ENCODE results near the gene ZBTB18.

Gene ZBTB18

GRCh38 chr1:244049162-244050013, 1.7 kb upstream of the ZBTB18 start:
- H3K27me3 ChIP-seq (ENCODE audit: insufficient read depth, poor library complexity, severe bottlenecking): no peaks in the 10 kb centered on the region
- H3K4me3 ChIP-seq (replicated peaks; ENCODE audit: insufficient read depth, low read length): peak overlapping the region; percentile 57
- H3K27ac ChIP-seq (replicated peaks): peak overlapping the region; percentile 66
- DNase-seq (ENCODE audit: low read depth in 1 of 2, low spot score in 1 of 2): peak in 1 of 2 experiments; percentile 67
- no peak for TF ChIP-seq CTCF (IDR thresholded peaks at IDR 0.05; ENCODE audit: insufficient read depth, low read length)
- TF ChIP-seq POLR2AphosphoS5 (IDR thresholded peaks at IDR 0.05; ENCODE audit: low read depth): 0 out of 2 replicates have a peak, but pooled peaks have one; percentile 16

- TF ChIP-seq SPI1 (IDR thresholded peaks at IDR 0.05; ENCODE audit: borderline replicate concordance, low read depth): no peak; the same call in 1 of the 2 replicates
- TF ChIP-seq CTCF (IDR thresholded peaks at IDR 0.05; ENCODE audit: insufficient read depth, low read length): no peak
- no peak for TF ChIP-seq POLR2AphosphoS5 (IDR thresholded peaks at IDR 0.05; ENCODE audit: low read depth)
- no peak for TF ChIP-seq GABPA (IDR thresholded peaks at IDR 0.05; ENCODE audit: low read depth)
- no peak for TF ChIP-seq REST (IDR thresholded peaks at IDR 0.05; ENCODE audit: insufficient replicate concordance, low read depth)
- H3K27me3 ChIP-seq (ENCODE audit: insufficient read depth, poor library complexity, severe bottlenecking): no peaks in the 10 kb centered on the region
- DNase-seq (ENCODE audit: low read depth in 1 of 2, low spot score in 1 of 2): peak in 1 of 2 experiments; percentile 42
- peak overlapping the region; percentile 57 for H3K4me3 ChIP-seq (replicated peaks; ENCODE audit: insufficient read depth, low read length)
- H3K27ac ChIP-seq (replicated peaks): peak overlapping the region; percentile 66
Observed at GRCh38 chr1:244050014-244050834, 859 bp upstream of the ZBTB18 start.

- no peak for DNase-seq (ENCODE audit: low read depth in 1 of 2, low spot score in 1 of 2)
- no peak overlapping the region for H3K4me3 ChIP-seq (replicated peaks; ENCODE audit: insufficient read depth, low read length)
- TF ChIP-seq SPI1 (IDR thresholded peaks at IDR 0.05; ENCODE audit: borderline replicate concordance, low read depth) (peak; percentile 82), CTCF (IDR thresholded peaks at IDR 0.05; ENCODE audit: insufficient read depth, low read length) (no peak)
- no peaks in the 10 kb centered on the region for H3K27me3 ChIP-seq (ENCODE audit: insufficient read depth, poor library complexity, severe bottlenecking)
- no peak overlapping the region; the same call in 1 of the 2 replicates for H3K27ac ChIP-seq (replicated peaks)
Observed at GRCh38 chr1:244052016-244052727, 1.1 kb downstream of the ZBTB18 start.

GRCh38 chr1:244052728-244053312, 1.7 kb downstream of the ZBTB18 start:
- no peak overlapping the region for H3K27ac ChIP-seq (replicated peaks)
- no peak for TF ChIP-seq CTCF (IDR thresholded peaks at IDR 0.05; ENCODE audit: insufficient read depth, low read length)
- TF ChIP-seq POLR2AphosphoS5 (IDR thresholded peaks at IDR 0.05; ENCODE audit: low read depth): no peak
- TF ChIP-seq REST (IDR thresholded peaks at IDR 0.05; ENCODE audit: insufficient replicate concordance, low read depth): no peak
- no peak for TF ChIP-seq GABPA (IDR thresholded peaks at IDR 0.05; ENCODE audit: low read depth)
- no peak for TF ChIP-seq SPI1 (IDR thresholded peaks at IDR 0.05; ENCODE audit: borderline replicate concordance, low read depth)
- no peak for DNase-seq (ENCODE audit: low read depth in 1 of 2, low spot score in 1 of 2)
- no peaks in the 10 kb centered on the region for H3K27me3 ChIP-seq (ENCODE audit: insufficient read depth, poor library complexity, severe bottlenecking)
- H3K4me3 ChIP-seq (replicated peaks; ENCODE audit: insufficient read depth, low read length): no peak overlapping the region
